Measurements from ENCODE around the gene TM4SF4.

TM4SF4 gene

DNA sequence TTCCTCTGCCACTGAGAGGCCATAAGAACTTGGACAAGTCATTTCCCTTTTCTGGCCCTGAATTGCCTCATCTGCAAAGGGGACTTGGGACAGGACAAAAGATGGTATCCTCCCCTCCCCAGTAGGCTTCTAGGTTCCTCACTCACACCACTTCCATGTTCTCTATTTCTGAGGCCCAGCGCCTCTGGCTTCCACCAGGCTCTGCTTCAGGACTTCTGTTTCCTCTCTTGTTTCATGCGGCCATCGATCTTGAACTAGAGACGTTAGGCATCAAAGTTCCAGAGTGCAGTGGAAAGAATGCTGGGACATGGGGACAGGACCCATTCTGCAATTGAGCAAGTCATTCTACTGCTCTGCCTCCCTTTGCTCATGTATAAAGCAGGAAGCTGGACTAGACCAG is 1.7 kb downstream of the TM4SF4 start:
- DNase-seq: no peak
- in situ Hi-C loops (cut with MboI; ENCODE audit: low pct_unique_long_range_greater_than_20kb, low sequenced_read_pairs): loop anchor here (25.0 kb wide), 1 partner anchor 514 kb away; no protein-coding TSS in a partner anchor

- in situ Hi-C loops (cut with MboI; ENCODE audit: low pct_unique_long_range_greater_than_20kb, low sequenced_read_pairs): loop anchor here (10.0 to 25.0 kb wide), 2 partner anchors 85 to 517 kb away; no protein-coding TSS in a partner anchor
These were observed 5.3 kb downstream of the TM4SF4 start for GRCh38 chr3:149479621-149480325.

GRCh38 chr3:149480326-149481017 is 6.0 kb downstream of the TM4SF4 start:
- peak; percentile 75 for DNase-seq
- in situ Hi-C loops (cut with MboI; ENCODE audit: low pct_unique_long_range_greater_than_20kb, low sequenced_read_pairs): loop anchor here (10.0 to 25.0 kb wide), 2 partner anchors 86 to 518 kb away; no protein-coding TSS in a partner anchor

More at GRCh38 chr3:149479621-149480325, 5.3 kb downstream of the TM4SF4 start:
- no peak for DNase-seq

DNA sequence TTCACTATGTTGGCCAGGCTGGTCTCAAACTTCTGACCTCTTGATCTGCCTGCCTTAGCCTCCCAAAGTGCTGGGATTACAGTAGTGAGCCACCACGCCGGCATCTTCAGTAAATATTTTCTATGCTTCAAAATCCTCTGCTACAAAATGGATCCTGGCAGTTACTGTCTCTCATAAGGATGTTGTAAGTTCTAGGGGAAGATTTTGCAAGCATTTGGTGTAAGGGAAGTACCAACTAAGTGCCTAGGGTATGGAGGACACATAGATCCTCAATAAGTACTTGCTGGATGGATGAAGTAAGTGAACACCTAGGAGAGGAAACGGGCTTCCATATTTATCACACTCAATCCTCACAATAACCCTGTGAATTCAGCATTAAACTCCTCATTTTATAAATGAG is 6.6 kb downstream of the TM4SF4 start:
- DNase-seq: no peak
- in situ Hi-C loops (cut with MboI; ENCODE audit: low pct_unique_long_range_greater_than_20kb, low sequenced_read_pairs): loop anchor here (10.0 to 25.0 kb wide), 2 partner anchors 86 to 519 kb away; no protein-coding TSS in a partner anchor

- DNase-seq: no peak
- in situ Hi-C loops (cut with MboI; ENCODE audit: low pct_unique_long_range_greater_than_20kb, low sequenced_read_pairs): loop anchor here (10.0 to 25.0 kb wide), 2 partner anchors 87 to 519 kb away; no protein-coding TSS in a partner anchor
These were observed 7.0 kb downstream of the TM4SF4 start for GRCh38 chr3:149481491-149481890.

- in situ Hi-C loops (cut with MboI; ENCODE audit: low pct_unique_long_range_greater_than_20kb, low sequenced_read_pairs): loop anchor here (10.0 to 25.0 kb wide), 2 partner anchors 92 to 524 kb away; no protein-coding TSS in a partner anchor
These were observed 12.2 kb downstream of the TM4SF4 start for GRCh38 chr3:149486726-149487125.

DNA sequence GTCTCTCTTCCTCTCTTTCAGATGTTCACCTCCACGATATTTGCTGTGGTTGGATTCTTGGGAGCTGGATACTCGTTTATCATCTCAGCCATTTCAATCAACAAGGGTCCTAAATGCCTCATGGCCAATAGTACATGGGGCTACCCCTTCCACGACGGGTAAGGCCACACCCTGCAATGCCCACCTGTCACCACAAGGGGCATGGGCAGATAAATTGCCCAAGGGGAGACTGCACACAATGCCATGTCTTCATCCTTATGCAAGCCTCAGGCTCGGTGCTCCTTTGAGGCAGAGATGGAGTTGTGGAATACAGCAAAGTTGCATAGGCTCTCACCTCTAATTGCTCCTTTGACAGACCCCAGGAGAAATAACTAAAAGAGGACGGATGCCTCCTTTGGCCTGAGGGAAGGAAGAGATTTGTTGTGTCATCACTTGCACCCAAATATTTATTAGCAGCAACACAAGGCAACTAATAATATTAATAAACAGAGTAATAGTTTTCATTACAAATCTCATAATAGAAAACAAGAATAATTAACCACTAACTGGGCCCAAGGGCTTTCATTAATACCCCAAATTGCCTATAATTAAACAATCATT is 13.2 kb downstream of the TM4SF4 start:
- in situ Hi-C loops (cut with MboI; ENCODE audit: low pct_unique_long_range_greater_than_20kb, low sequenced_read_pairs): loop anchor here (10.0 to 25.0 kb wide), 2 partner anchors 93 to 525 kb away; no protein-coding TSS in a partner anchor
- peak; percentile 41 for DNase-seq

More at GRCh38 chr3:149486726-149487125, 12.2 kb downstream of the TM4SF4 start:
- DNase-seq: no peak

DNA sequence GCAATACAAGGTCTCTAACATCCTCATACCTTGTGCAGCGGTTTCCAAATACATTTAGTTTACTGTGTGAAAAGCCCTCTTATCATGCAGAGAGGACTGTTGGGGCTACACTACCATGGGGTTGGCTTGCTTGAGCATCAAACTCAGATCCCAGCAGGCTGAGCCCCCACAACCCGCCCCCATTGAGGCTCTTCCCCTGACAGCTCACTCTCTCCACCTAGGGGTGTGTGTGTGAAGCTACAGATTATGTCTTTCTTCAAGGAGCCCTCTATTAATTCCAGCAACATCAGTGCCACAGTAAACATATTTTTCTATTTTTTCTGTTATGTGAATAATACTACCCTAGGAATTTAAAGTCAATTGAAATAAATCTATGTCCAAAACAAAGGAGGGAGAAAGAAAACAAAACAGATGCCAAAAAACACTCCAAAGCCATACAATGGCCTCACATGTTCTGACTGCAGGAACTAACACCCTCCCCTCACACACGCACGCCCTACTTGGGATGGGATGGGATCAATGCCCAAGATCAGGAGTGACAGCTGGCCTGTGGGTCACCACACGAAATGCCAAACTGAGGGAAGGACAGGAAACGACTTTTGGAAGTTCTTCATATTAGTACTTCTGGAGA is 14.7 kb downstream of the TM4SF4 start:
- in situ Hi-C loops (cut with MboI; ENCODE audit: low pct_unique_long_range_greater_than_20kb, low sequenced_read_pairs): loop anchor here (10.0 to 25.0 kb wide), 2 partner anchors 94 to 527 kb away; no protein-coding TSS in a partner anchor
- DNase-seq: no peak

GRCh38 chr3:149490260-149490971 is 15.9 kb downstream of the TM4SF4 start:
- in situ Hi-C loops (cut with MboI; ENCODE audit: low pct_unique_long_range_greater_than_20kb, low sequenced_read_pairs): loop anchor here (25.0 kb wide), 1 partner anchor 528 kb away; no protein-coding TSS in a partner anchor
- no peak for DNase-seq

GRCh38 chr3:149493315-149494021 is 19.0 kb downstream of the TM4SF4 start:
- DNase-seq: no peak
- in situ Hi-C loops (cut with MboI; ENCODE audit: low pct_unique_long_range_greater_than_20kb, low sequenced_read_pairs): loop anchor here (25.0 kb wide), 1 partner anchor 531 kb away; no protein-coding TSS in a partner anchor

- in situ Hi-C loops (cut with MboI; ENCODE audit: low pct_unique_long_range_greater_than_20kb, low sequenced_read_pairs): loop anchor here (25.0 kb wide), 1 partner anchor 532 kb away; no protein-coding TSS in a partner anchor
- peak; percentile 60 for DNase-seq
These were observed 19.7 kb downstream of the TM4SF4 start for GRCh38 chr3:149494022-149494758.

DNA sequence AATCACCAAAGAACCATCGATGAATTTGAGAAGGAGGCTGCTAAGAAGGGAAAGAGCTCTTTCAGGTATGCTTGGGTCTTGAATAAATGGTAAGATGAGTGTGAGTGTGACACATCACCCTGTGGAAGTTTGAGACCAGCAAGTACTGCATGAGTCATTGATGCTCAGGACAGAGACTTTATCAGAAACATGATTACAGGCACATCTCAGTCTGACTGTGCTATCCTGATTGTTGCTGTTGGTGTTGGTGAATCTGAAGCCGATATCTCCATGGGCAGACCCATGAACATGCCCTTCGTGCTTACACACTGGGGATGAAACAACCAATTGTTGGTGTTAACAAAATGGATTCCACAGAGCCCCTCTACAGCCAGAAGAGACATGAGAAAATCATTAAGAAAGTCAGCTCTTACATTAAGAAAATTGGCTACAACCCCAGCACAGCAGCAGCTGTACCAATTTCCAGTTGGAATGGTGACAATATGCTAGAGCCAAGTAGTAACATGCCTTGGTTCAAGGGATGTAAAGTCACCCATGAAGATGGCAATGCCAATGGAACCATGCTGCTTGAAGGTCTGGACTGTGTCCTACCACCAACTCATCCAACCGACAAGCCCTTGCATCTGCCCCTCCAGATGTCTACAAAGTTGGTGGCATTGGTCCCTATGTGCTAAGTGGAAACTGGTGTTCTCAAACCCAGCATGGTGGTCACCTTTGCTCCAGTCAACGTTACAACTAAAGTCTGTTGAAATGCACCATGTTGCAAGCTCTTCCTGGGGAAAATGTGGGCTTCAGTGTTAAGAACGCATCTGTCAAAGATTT is 20.5 kb downstream of the TM4SF4 start:
- no peak for DNase-seq
- in situ Hi-C loops (cut with MboI; ENCODE audit: low pct_unique_long_range_greater_than_20kb, low sequenced_read_pairs): loop anchor here (25.0 kb wide), 1 partner anchor 533 kb away; no protein-coding TSS in a partner anchor

DNA sequence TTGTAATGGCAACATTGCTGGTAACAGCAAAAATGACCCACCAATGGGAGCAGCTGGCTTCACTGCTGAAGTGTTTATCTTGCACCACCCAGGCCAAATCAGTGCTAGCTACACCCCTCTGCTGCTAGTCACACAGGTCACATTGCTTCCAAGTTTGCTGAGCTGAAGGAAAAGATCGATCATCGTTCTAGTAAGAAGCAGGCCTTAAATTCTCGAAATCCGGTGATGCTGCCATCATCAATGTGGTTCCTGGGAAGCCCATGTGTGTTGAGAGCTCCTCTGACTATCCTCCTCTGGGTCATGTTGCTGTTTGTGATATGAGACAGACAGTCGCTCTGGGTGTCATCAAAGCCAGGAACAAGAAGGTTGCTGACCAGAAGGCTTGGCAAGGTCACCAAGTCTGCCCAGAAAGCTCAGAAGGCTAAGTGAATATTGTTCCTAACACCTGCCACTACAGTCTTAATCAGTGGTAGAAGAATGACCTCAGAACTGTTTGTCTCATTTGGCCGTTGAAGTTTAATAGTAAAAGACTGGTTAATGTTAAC is 21.2 kb downstream of the TM4SF4 start:
- in situ Hi-C loops (cut with MboI; ENCODE audit: low pct_unique_long_range_greater_than_20kb, low sequenced_read_pairs): loop anchor here (25.0 kb wide), 1 partner anchor 533 kb away; no protein-coding TSS in a partner anchor
- DNase-seq: no peak

GRCh38 chr3:149496891-149497290 is 22.4 kb downstream of the TM4SF4 start:
- in situ Hi-C loops (cut with MboI; ENCODE audit: low pct_unique_long_range_greater_than_20kb, low sequenced_read_pairs): loop anchor here (25.0 kb wide), 1 partner anchor 535 kb away; no protein-coding TSS in a partner anchor
- DNase-seq: no peak

GRCh38 chr3:149497966-149498670 is 23.6 kb downstream of the TM4SF4 start:
- no peak for DNase-seq
- in situ Hi-C loops (cut with MboI; ENCODE audit: low pct_unique_long_range_greater_than_20kb, low sequenced_read_pairs): loop anchor here (25.0 kb wide), 1 partner anchor 536 kb away; no protein-coding TSS in a partner anchor
